ENCODE data around the gene CADM2.

DNA sequence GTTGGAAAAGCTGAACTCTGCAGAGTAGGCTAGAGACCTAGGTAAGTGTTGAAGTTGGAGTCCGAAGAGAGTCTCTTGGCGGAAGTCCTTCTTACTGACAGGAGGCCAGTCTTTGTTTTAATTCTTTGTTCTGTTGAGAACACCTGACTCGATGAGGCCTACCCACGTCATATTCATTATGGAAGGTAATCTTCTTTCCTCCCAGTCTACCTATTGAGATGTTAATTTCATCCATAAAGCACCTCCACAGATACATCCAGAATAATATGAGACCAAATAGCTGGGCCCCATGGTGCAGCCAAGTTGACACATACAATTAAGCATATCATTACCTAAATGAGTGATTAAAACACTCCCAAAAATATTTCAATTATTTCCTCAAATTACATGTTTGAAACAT, 515.5 kb downstream of the CADM2 start:
- no peak for TF ChIP-seq EZH2 (IDR thresholded peaks at IDR 0.05; ENCODE audit: borderline replicate concordance, low read depth, low read length, poor library complexity, severe bottlenecking)
- TF ChIP-seq, protein P1, sequence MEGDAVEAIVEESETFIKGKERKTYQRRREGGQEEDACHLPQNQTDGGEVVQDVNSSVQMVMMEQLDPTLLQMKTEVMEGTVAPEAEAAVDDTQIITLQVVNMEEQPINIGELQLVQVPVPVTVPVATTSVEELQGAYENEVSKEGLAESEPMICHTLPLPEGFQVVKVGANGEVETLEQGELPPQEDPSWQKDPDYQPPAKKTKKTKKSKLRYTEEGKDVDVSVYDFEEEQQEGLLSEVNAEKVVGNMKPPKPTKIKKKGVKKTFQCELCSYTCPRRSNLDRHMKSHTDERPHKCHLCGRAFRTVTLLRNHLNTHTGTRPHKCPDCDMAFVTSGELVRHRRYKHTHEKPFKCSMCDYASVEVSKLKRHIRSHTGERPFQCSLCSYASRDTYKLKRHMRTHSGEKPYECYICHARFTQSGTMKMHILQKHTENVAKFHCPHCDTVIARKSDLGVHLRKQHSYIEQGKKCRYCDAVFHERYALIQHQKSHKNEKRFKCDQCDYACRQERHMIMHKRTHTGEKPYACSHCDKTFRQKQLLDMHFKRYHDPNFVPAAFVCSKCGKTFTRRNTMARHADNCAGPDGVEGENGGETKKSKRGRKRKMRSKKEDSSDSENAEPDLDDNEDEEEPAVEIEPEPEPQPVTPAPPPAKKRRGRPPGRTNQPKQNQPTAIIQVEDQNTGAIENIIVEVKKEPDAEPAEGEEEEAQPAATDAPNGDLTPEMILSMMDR (conservative IDR thresholded peaks at IDR 0.05; ENCODE audit: low read depth, low read length) = no peak

Data from A673 (cell line).